NCI-H2171 treated with DMSO at 0.1 percent for 48 hours (cell line): ENCODE data around the gene PTX4.

Source experiments
- DNase-seq: peaks from one replicate; lab custom pipeline; 2025; lab: John Stamatoyannopoulos, UW

PTX4 gene

DNA sequence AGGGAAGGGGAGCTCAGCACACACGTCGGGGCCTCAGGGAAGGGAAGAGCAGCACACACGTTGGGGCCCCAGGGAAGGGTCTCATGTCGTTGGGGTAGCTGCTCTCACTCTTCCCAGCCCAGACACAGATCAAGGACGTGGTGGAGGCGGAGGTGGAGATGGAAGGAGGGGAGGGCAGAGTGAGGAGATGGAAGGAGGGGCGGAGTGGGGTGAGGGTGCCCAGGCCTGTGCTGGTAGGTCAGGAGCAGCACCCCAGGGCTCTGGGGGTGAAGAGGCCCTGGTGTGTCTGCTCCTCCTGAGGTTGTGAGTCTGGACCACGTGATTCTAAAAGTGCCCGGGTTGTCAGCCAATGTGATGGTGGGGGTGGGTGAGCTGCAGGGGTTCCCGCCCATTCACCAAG, 28.8 kb downstream of the PTX4 start:
- no peak for DNase-seq

DNA sequence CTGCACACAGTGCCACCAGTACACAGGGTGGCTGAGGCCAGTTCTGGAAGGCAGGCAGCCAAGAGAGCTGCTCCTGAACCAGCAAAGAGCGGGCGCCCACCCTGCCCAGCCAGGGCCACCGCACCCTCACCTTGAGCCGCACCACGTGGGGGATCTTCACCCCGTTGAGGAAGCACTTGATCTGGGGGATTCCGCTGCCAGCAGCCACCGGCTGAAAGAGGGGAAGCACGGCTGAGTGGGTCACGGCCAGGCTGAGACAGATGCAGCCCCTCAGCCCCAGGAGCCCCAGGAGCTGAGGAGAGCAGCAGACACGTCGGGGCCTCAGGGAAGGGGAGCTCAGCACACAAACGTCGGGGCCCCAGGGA, 29.8 kb downstream of the PTX4 start:
- no peak for DNase-seq

DNA sequence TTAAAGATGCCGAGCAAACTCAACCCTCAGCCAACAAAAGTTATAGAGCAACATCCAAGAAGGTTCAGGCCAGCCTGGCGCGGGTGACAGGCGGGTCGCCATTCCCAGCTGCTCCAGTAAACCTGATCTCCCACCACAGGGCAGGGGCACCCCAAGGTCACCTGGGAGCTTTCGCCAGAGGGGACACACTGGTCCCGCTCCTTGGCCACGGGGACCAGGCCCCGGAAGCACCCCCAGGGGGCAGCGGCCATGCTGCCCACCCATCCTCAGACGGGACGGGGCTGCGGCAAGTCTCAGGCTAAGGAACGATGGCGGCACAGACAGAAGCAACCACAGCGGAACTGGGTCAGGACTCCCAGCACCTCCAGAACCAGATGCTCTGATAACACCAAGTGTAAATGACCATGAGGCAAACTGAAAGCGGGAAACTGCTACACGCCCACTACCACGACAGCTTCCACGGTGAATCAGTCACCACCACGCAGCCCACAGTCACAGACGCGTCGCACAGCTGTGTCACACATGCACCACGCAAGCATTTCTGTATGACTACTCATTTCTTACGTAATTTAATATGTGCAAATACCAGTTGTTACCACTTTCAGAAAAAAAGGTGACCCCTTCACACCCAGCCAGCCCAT, 30.3 kb downstream of the PTX4 start:
- DNase-seq: no peak

DNA sequence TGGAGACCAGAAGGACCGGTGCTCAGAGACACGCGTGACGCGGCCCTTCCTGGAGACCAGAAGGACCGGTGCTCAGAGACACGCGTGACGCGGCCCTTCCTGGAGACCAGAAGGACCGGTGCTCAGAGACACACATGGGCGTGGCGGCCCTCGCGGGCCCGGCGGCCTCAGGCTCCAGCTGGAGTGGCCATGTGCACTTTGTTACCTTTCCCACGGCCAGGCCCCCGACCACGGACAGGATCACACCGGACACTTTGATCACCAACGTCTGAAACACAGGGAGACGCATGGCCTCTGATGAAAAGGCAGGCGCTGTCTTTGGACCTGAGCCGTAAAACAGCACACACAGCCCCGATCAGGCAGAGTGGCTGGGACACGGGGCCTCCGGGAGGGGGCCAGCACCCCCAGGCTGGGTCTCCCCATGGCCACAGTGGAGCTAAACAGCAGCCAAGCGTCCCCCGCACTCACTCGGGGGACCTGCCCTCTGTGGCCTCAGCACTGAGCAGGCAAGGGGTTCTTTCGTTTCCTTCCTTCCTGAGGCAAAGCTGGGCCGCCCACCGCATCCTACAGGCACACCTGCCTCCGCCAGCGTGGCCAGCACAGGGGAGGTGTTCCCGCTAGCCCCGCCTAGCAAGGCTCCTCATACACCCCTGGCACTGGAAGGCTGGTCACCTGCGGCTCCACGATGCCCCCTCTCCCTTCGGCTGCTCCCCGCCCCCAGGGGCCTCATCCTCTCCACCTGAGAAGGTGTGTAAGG, 31.1 kb downstream of the PTX4 start:
- no peak for DNase-seq

DNA sequence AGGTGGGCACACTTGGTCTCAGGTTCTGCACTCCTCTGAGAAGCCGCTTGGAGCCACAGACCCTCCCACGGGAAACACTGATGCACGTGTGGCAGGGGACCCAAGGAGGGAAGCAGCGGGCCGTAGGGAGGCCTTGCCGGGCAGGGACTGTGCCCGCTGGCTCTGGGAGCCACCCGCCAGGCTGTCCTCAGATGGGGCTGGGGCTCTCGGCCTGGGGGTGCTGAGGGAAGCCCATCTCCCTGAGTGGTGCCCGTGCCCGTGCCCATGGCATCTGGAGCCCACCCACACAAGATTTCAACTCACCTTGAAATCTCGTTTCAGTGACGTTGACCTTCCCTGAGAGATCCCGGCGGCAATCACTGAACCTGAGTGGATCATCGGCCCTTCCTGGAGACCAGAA, 31.8 kb downstream of the PTX4 start:
- DNase-seq: no peak

DNA sequence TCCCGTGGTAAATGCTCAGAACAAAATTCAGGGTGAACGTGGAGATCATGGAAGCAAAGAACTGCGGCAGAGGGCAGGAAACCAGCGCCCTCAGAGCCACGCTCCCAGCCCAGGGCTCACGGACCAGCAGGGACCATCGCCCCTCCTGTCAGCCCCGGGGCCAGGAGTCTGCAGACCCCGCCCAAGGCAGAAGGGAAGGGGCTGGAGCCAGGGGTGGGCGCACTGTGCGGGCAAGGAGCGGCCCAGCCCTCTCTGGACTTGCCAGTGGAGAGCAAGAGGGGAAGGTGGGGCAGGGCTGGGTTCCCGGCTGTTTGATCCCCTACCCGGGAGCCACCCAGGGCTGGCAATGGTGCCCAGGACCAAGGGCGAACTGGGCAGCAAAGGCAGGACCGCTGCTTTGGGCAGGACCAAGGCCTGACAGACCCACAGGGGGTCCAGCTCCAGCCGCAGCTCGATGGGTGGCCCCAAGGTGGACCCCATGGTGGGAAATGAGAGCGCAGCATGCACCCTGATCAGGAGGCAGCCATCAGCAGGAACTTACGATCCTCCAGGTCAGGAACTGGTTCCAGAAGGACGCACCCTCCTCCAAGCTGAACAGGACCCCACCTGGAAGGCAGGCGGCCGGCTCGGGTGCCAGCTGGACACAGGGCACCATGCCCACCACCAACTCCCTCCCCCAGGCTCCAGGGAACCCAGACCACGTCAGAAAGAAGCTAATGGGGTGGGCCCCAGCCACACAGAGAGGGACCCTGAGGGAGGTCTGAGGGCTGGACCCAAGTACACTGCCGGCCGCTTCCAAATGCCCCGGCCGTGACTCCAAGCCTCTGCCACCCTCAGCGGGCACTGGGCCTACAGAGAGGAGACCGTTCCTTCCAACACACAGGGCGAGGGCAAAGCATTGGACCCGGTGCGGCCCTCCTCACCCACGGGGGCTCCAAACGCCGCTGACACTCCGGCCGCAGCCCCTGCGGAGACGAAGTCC, 33.3 kb downstream of the PTX4 start:
- DNase-seq: no peak

DNA sequence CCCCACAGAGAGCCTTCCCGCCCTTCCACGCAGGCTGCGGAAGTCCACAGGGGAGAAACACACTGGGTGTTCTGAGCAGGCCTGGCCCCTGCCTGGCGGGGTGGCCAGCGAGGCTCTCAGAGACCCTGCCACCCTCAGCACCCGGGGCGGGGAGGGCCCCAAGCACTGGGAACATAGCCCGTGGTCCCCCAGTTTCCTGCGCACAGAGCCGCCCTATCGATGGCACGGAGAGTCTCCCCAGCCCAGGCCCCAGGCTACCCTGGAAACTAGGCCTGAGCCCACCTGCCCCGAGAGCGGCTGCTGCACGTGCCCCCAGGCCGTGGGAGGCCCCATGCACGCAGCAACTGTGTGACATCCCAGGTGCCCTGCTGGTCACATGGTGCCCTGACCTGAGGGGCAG, 34.2 kb downstream of the PTX4 start:
- DNase-seq: no peak

DNA sequence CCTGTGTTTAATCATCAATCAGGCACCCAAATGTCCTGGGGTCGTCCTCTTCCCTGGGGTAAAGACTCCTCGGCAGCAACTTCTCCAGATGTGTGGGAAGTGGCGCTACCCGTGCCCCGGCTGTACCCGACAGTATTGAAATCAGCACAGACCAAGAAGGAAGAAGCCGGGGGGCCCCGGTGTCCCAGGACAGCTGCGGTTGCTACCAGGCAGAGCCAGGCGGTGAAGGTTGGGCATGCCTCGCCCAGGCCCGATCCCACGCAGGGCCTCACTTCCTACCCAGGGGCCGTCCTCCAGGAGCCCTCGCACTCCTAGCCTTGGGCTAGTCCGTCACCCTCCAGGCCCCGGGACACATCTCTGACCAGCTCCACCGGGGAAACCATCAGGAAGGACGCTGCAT, 35.4 kb downstream of the PTX4 start:
- DNase-seq: no peak

DNA sequence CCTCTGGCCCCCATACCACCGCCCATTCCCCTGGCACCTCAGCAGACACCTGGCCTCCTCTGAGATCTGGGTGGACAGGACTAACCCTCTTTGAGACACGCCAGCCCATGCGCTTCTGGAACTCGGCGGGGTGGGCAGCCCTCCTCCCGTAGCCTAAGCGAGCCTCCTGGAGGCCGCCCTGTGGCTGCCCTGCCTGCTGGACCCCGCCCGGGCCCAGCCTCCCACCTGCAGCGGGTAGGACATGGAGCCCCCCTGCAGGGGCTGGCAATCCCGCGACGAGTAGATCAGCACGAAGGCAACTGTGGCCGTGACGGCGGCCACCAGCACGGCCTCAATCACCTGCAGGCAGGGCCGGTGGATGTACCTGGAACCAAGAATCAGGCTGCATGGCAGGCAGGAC, 36.2 kb downstream of the PTX4 start:
- DNase-seq: no peak

DNA sequence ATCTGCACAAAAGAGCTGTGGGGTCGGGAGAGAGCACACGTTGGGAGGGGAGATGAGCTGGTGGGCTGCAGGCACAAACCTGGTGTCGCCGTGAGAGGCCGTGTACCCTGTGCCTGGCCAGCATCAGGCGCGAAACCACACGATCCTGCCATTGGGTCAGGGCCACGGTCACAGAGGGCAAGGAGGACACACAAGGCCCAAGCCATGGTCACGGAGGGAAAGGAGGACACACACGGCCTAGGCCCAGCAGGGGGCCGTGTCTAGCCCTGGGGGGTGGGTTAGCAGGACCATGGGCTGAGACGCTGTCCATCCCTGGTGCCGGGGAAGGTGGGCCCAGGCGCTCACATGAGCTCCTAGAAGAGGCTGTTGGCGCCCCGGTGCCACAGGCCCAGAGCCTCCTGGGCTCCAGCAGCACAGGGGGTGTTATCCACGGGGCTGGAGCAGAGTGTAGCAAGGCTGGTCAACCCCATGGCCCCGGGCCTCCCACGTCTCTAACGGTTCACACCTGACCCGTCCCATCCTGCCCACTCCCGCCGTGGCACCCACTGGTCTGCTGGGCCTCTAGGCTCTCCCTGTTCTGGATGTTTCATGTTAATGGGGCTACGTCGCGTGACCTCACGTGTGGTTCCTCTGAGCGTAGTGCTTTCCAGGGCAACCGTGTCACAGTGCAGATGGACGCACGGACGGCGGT, 36.9 kb downstream of the PTX4 start:
- DNase-seq: no peak

DNA sequence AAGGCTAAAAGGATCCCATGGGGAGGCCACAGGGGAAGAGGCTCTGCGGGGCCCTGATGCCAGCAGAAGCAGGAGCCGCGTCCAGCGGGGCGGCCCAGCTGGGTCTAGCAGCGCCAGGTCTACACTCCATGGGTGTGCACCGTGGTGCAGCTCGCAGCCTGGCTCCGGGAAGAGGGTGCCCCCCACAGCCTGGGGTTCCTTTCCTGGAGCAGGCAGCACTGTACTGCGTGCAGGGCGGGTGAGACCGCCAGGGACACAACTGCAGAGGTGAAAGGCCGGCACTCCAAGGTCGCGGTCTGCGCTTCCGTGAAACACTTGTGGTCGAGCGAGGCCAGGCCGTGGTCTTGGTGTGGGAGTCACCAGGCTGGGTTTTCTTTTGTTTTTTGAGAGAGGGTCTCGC, 37.9 kb downstream of the PTX4 start:
- DNase-seq: no peak

DNA sequence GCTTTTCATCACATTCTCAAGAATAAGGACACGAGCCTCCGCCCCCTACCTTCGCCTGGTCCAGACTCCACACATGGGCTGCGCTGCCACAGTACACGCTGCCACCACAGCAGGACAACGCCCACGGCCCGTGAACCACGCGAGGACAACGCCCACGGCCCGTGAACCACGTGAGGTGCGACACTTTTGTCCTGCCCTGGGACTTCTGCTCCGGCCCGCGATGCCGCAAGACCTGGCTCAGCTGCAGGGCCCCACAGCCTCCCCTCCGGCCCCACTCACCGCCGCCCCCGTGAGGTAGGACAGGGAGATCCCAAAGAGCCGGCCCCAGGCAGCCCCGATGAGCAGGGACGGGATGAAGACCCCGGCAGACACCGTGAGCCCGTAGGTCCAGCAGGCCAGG, 38.5 kb downstream of the PTX4 start:
- DNase-seq: no peak

DNA sequence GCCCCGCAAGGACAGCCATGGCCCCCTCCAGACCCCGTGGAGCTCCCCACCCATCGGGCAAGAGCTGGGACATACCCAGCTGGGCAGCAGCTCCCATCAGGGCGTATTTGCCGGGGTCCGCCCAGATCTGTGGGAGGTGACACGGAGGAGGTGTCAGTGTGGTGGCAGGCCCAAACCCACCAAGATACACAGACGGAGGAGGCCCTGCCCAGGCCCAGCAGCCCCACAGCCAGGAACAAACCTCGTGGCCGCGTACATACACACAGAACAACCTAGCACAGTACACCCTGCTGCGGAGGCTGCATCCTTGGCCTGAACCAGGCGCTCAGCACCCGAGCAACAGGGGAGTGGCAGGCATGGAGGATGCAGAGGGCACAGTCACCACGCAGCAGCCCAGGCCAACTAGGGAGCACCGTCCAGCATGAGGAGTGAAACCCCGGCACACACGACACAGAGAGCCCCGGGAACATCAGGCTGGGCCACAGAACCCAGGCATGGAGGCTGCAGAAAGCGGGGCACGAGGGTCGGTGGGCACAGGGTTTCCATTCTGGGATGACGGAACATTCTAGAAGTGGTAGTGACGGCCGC, 39.4 kb downstream of the PTX4 start:
- DNase-seq: no peak

DNA sequence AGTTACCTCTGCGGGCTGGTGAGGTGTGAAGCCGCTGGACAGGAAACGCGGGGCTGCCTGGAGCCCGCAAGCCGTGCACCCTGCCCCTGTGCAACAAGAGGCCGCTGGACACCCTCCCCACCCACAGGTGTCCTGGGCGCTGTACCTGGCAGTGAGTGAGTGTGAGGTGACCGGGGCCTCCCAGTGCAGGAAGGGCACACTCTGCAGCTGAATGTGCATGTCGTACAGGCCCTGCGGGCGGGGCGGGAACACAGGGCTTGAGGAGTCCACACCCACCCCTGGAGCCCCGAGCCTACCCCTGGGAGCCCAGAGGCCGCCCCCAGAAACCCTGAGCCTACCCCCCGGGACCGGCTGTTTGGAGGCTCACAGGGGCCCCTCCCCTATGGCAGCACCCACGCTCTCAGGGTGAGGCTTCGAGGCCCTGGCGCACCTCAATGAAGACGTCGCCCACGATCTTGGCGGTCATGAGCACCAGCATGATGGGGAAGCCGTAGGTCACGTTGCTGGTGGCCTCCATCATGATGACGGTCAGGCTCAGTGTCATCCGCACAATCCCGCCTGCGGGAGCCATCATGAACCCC, 40.1 kb downstream of the PTX4 start:
- no peak for DNase-seq

DNA sequence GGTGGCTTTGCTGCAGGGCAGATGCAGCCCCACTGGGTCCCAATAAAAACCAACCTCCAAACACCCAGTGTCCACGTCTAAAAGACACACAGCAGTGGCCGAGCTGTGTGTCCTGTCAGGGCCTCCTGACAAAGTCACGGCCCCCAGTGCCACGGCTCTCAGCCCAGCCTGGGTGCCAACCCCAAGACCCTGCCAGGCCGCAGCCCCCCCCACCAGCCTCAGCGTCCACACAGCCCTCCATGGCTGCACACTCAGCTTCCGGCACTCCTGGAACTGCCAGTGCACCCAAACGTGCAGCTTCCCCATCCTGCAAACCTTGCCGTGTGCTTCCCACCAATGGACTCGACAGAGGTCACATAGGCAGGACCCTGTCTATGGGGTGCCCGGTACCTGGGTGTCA, 40.8 kb downstream of the PTX4 start:
- DNase-seq: no peak

DNA sequence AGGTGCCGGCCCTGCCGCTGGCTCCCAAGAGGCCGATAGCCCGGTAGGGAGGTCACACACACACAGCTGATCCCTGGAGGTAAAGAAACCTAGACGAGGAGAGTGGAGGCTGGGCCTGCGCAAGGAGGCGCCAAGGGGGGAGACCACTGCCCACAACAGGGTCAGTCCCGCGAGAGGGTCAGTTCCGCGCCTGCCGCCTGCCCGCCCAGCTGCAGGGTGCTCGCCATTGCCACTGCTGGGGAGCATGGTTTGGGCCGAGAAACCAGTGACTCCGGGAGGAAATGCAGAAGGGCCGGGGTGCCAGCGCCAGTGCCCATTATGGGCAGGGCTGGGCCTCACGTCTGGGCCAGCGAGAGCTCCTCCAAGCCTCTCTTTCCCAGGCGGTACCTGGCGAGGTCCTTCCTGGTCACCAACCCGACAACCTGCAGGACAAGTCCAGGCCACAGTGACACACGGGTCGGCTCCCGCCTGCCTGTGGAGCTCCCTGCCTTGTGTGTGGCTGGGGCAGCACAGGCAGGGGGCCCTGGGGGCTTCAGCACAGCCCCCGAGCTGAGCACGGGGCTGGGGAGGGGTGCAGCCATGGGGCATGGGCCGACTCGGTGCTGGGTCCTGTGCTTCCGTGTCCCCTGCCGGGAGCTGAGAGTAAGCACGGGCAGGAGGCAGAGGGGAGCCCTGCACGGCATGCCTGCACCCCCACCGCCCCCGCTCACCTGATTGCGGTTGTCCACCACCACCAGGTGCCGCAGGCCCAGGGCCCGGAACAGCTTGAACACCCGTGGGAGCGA, 42.3 kb downstream of the PTX4 start:
- no peak for DNase-seq

DNA sequence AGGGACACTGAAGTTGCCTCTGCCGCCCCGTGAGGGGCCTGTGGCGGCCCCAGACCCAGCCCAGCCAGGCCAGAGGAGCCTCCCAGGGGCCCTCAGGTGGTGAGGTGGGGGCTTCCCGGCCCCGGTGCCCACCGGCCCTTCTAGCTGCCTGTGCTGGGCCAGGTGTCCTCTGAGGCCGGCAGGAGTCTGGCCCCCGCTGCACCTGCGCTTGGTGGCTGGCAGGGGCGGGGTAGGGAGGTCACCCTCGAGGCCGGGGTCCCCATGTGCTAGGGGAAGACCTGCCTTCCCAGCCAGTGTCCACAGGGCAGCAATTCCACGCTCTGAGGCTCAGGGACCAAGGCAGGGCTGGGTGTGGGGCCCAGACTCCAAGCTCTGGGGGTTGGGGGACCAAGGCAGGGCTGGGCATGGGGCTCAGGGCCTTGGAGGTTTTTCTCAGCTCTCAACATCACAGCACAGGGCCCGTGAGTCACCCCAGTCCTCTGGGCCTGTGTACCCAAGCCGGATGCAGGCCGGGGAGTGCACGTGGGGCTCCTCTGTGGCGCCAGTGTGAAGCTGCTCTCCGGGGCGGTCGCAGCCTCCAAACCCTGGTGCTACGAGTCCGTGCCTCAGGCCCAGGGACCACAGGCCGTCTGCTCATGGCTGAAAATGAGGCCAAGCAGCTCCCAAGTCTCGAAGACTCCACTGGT, 43.1 kb downstream of the PTX4 start:
- no peak for DNase-seq

DNA sequence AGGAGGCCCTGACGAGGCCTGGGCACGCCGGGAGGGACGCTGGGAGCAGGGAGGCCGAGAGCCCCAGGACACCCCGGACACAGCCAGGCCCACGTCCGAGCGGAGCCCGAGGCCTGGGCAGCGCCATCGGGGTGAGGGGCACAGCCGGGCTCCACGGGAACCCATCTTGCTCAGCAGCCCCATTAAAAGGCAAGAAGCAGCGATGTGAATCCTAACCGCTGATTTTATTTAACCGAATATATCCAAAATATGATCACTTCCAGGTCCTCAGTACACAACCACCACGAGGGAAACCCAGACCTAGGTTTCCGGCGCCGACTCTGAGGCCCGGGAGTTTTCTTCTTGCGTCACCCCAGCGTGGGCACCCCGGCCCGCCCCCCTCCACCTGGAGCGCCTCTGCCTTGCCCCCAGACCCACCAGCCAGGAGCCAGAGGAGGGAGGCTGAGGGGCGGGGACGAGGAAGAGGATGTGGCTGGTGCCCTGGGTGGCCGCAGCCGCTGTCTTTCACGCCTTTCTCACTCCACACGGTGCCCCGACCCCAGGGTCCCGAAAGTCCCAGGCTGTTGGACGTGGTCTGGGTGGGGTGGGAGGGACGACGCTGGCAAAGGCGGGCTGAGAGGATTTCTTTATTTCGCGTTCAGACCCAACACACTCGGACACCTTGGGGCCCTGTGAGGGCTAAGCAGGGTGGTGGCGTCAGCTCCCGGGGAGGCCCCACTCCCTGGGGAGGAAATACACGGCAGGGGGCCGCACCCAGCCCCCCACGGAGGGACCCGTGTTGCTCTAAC, 43.8 kb downstream of the PTX4 start:
- DNase-seq: no peak

DNA sequence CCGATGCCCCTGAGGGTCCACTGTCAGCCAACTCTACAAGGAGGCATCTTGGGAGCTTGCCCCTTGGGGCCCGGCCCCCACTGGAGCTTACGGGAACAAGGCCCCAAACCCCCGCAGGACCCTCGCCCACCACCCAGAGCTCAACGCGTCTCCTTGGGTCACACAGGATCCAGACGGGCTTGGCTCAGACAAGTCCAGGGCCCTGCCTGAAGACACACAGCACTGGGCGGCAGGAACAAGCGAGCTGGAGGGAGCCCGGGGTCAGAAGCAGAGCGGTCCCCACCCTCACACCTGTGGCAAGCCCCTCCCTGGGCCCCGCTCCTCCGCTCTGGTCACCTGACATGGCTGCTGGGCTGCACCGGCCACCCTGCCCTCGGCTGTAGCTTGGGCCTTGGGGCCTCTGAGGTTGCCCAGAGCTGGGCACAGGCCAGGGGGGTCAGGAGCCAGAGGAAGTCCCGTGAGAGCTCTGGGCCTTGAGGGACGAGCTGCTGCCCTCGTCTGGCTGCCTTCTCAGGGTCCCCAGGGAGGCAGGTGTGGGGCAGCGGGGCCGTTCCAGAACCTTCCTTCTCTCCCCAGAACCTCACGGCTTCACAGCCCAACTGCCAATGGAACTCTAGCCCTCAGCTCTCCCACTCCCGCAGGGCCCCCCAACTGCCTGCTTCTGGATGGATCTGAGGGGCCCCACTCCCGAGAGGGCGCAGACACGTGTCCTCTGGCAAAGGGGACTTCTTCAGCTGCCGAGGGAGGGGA, 44.6 kb downstream of the PTX4 start, which contains the start of gene CCDC154:
Gene CCDC154 (minus strand): TSS at position 577 of the 750 bp plus-strand sequence. CDS start 234 bp downstream, at position 343.
- DNase-seq: no peak
